GM12872 (cell line): ENCODE data around the gene TIRAP.

Source experiments
- TF ChIP-seq, protein P1 (sequence below): IDR thresholded peaks from 3 replicates; pipeline ENCODE4 v1.5.1; 2011; ENCODE audit warnings: low read depth, mild to moderate bottlenecking, low read length, moderate library complexity; ENCODE audit not compliant: insufficient read depth

Gene TIRAP

DNA sequence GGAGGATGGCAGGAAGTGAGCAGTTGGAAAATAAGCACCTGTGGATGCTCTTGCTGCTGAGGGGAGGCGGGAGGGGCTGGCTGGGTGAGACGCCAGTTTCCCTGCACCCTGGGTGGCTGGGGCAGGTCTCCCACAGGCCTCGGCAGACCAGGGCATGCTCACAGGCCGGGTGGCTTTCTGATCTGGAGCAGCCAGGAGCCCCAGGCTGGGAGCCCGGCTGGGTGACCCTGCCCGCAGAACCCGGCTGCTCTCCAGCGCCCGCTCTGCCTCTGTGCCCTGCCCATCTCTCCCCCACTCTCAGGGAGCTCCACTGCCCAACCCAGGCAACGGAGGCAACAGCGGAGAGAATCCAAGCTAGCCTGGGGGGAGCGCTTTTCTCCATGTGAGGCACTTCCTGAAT lies 45.6 kb downstream of the TIRAP start:
- TF ChIP-seq, protein P1, sequence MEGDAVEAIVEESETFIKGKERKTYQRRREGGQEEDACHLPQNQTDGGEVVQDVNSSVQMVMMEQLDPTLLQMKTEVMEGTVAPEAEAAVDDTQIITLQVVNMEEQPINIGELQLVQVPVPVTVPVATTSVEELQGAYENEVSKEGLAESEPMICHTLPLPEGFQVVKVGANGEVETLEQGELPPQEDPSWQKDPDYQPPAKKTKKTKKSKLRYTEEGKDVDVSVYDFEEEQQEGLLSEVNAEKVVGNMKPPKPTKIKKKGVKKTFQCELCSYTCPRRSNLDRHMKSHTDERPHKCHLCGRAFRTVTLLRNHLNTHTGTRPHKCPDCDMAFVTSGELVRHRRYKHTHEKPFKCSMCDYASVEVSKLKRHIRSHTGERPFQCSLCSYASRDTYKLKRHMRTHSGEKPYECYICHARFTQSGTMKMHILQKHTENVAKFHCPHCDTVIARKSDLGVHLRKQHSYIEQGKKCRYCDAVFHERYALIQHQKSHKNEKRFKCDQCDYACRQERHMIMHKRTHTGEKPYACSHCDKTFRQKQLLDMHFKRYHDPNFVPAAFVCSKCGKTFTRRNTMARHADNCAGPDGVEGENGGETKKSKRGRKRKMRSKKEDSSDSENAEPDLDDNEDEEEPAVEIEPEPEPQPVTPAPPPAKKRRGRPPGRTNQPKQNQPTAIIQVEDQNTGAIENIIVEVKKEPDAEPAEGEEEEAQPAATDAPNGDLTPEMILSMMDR: no peak

DNA sequence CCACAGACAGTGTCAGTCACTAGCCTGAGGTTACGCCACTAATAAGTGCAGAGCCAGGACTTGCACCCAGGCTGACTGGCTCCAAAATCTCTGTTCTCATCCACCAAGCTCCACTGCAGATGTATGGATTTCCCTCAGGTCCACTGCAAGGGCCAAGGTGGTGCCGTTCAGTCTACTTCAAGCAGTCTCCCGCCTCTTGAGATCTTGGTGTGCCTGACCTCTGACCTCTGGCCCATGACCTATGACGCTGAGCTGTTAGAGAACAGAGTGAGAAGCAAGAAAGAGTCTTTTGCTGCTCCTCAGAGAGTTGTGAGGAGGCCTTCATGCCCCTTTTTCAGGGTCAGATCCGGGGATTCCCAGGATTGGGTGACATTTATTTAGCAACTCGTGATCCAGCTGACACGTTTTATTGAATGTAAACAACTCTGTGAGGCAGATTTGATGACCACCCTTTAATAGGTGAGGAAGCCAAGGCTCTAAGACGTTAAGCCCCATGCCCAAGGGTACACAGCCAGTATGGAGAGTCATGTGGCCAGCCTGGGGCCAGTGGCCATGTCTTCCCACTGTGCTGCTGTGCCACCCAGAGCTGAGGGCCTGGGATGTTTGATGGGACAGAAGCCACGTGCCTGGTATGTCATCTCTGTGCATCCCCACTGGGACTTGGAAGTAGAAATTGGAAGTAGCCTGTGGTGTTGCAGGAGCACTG lies 46.2 kb downstream of the TIRAP start:
- TF ChIP-seq, protein P1: no peak

DNA sequence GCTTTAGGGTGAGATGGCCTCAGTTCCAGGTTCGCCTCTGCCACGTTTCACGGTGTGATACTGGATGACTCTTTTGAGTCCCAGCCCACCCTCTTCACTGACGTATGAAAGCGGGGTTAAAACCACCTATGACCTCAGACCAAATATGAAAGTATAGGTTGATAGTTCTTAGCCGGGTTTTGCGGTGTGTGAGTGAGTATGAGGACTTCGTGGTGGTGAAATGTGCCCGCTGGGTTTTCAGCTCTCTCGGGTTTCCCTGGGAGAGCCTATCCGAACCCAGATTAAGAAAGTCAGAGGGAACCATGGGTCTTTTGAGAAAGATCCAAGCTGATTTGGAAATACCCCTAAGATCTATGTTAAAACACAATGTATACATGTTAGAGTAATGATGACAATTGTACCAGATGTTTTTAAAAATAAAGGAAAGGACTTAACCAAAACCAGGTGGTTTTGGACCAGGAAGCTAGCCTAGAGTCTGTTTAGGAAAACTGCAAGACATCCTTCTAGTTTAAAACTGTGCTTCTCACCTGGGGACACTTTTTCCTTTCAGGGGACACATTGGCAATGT lies 46.8 kb downstream of the TIRAP start:
- TF ChIP-seq, protein P1: no peak

DNA sequence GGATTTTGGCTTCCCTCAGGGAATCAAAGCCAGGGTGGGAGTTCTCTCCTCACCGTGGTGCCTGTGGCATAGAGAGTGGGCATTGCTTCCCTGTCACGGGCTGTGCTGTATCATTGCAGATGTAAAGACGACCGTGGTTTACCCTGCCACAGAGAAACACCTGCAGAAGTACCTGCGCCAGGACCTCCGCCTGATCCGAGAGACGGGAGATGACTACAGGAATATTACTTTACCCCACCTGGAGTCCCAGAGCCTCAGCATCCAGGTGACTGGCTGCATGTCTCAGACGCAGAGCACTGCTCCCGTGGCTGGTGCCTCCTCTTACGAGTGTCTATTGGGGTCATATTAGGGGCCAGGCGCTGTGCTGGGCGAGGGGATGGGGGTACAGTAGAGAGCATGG lies 48.4 kb downstream of the TIRAP start:
- TF ChIP-seq, protein P1: no peak

DNA sequence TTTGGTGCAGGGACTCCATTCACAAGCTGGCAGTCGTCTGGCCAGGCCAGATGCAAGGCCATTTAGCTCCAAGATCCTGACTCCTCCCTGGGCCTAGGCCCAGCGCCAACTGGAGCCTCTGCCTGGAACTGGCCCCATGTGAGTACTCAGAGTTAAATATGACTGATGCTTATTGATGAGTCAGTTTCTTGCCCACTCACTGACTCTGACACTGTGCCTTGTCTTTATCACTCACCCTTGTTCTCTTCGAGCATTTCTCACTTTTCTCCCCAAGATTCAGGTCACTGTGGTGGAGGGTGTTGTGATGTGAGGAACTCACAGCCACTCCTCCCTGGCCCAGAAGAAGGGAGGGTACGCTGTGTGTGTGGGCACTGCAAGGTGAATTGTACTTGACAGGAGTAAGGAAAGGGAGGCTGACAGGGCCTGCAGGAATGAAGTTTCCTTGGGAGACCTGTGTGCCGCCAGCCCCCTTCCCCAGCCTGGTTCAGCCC lies 49.4 kb downstream of the TIRAP start:
- TF ChIP-seq, protein P1: no peak

DNA sequence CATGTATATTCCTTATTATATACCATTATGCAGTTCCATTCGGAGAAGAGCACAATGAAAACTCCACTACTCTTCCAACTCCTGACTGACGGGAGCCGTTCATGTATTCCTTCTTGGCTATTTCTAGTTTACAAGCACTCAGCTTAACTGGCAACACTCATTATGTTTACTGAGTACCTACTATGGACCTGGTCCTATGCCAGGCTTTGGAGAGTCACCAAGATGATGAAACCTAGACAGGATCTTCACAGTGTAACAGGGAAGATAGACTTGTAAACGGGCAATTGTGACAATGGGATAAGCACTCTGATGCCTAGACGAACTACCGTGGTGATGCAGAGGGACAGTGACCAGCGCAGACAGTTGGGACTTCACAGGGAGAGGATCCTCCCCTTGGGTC lies 50.2 kb downstream of the TIRAP start:
- TF ChIP-seq, protein P1: no peak

DNA sequence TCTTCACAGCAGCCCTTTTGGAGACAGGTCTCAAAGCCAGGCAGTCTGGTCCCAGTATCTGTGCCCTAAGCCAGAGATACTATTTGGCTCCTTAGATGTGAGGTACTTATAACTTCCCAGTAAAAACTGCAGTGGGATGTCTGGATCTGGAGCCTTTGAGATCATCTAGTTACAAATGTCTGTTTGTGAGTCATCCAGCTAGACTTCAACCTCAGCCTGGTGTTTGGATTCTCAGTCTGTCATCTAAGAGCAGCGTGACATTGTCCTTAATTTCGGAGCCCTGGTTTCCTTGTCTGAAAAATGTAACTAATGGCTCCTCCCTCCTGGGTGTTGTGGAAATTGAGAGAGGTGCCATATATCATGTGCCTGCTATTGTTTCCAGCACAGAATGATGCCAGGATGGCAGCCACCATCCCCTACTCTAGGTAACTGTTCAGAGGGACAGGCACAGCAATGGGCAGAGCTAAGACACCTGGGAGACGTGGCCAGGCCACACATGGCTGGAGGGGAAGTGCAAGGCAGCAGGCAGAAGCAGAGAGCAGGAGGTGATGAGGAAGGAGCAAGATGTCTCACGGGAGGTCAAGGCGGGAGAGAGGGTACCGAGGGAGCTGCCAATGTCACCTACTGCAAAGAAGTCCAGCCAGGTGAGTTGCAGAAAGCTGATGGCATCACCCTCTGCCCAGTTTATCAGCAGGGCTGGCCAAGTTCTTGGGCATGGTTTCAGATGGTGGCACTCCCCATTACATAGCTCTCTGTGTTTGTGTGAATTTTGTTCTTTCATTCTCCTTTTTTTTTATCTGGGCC lies 52.0 kb downstream of the TIRAP start:
- TF ChIP-seq, protein P1: no peak
